NCI-H128 (cell line): ENCODE measurements around the gene FBXO47.
"Not testable (repeated sequence)": the region's sequence is repeated elsewhere in the genome, so short reads cannot be mapped to it uniquely, and the experiment has no call there.

Source experiments
- DNase-seq: peaks from one replicate; lab custom pipeline; 2025; ENCODE audit not compliant: unreplicated experiment; lab: John Stamatoyannopoulos, UW

The FBXO47 gene

DNA sequence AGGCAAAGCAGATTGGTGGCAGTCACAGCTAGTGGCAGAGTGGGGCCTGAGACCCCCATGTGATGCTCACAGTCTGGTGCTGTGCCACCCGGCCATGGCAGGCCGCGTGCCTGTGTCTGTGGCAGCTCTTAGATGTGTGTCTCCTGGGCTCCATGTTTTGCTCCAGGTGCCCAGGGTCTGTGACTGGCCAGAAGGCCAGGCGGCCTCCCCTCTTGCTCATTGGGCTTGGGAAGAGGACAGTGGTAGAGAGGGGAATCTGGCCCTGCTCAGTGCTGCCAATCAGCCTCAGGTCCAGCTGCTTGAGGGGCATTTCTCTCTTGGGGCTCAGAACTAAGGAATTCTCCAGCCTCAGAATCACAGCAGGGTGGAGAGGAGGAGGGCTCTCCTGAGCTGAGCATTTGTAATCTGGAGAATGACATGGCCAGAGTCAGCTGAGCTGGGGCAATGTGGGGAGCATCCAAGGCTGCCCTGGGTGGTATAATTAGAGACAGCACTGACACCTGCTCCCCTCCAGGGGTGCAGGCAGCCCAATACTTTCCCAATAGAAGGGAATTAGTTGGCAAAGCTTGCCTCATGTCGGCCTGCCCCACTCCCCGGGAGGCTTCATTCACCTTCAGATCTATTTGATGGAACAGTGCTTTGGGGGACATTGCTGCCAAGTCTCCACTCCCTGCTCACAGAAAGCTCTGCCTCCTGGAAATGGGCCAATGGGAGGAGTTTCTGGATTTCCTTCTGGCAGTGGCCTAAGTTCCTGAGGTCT is 44.5 kb downstream of the FBXO47 start:
- DNase-seq, result no peak

DNA sequence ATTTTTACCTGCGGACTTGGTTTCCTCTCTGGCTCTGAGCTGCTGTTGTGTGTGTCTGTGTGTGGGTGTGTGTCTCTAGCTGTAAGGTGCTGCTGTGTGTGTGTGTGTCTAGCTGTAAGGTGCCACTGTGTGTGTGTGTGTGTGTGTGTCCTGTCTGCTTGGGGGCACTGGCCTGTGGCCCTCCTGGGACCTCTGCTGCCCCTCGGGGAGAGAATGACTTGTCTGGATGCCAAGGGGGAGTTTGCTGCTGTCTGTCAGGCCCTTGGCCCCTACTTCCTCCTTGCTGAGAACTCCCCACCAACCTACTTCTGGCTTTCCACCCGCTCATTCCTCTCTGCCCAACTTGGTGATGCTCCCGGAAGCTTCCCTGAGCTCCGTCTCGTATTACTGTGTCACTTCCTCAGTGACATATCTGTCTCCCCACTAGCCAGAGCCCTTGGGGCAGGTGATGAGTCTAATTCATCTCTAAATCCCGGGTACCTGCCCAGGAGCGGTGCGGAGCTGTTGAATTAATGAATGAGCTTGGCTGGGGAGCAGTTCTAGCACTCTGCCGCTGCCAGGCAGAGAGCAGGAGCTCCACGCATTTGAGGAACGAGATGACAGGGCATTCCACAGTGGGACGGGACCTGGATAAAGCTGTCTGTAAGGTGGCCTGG is 45.3 kb downstream of the FBXO47 start:
- no peak for DNase-seq

DNA sequence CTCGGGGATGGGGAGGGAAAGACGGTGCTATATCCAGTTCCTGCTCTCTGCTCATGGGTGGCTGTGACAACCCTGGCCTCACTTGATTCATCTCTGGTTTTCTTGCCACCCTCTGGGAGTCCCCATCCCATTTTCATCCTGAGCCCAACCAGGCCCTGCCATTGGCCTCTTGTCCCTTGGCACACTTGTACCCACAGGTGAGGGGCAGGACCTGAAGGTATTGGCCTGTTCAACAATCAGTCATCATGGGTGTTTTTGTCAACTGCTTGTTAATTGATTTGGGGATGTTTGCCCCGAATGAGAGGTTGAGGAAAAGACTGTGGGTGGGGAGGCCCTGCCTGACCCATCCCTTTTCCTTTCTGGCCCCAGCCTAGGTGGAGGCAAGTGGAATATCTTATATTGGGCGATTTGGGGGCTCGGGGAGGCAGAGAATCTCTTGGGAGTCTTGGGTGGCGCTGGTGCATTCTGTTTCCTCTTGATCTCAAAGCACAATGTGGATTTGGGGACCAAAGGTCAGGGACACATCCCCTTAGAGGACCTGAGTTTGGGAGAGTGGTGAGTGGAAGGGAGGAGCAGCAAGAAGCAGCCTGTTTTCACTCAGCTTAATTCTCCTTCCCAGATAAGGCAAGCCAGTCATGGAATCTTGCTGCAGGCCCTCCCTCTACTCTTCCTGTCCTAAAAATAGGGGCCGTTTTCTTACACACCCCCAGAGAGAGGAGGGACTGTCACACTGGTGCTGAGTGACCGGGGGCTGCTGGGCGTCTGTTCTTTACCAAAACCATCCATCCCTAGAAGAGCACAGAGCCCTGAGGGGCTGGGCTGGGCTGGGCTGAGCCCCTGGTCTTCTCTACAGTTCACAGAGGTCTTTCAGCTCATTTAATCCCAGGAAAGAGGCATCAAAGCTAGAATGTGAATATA is 46.6 kb downstream of the FBXO47 start:
- DNase-seq, result no peak

DNA sequence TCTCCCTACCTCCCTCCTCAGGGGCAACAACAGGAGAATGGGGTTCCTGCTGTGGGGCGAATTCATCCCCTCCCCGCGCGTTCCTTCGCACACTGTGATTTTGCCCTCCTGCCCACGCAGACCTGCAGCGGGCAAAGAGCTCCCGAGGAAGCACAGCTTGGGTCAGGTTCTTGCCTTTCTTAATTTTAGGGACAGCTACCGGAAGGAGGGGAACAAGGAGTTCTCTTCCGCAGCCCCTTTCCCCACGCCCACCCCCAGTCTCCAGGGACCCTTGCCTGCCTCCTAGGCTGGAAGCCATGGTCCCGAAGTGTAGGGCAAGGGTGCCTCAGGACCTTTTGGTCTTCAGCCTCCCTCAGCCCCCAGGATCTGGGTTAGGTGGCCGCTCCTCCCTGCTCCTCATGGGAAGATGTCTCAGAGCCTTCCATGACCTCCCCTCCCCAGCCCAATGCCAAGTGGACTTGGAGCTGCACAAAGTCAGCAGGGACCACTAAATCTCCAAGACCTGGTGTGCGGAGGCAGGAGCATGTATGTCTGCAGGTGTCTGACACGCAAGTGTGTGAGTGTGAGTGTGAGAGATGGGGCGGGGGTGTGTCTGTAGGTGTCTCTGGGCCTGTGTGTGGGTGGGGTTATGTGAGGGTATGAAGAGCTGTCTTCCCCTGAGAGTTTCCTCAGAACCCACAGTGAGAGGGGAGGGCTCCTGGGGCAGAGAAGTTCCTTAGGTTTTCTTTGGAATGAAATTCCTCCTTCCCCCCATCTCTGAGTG is 47.7 kb downstream of the FBXO47 start:
- no peak for DNase-seq

DNA sequence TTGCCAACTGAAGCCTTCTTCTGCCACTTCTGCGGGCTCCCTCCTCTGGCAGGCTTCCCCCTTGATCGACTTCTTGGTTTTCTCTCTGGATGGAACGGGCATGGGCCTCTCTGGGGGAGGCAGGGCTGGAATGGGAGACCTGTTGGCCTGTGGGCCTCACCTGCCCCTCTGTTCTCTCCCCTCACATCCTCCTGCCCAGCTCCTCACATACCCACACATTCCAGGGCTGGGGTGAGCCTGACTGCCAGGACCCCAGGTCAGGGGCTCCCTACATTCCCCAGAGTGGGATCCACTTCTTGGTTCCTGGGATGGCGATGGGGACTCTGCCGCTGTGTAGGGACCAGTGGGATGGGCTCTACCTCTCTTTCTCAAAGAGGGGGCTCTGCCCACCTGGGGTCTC is 48.3 kb downstream of the FBXO47 start:
- no peak for DNase-seq

DNA sequence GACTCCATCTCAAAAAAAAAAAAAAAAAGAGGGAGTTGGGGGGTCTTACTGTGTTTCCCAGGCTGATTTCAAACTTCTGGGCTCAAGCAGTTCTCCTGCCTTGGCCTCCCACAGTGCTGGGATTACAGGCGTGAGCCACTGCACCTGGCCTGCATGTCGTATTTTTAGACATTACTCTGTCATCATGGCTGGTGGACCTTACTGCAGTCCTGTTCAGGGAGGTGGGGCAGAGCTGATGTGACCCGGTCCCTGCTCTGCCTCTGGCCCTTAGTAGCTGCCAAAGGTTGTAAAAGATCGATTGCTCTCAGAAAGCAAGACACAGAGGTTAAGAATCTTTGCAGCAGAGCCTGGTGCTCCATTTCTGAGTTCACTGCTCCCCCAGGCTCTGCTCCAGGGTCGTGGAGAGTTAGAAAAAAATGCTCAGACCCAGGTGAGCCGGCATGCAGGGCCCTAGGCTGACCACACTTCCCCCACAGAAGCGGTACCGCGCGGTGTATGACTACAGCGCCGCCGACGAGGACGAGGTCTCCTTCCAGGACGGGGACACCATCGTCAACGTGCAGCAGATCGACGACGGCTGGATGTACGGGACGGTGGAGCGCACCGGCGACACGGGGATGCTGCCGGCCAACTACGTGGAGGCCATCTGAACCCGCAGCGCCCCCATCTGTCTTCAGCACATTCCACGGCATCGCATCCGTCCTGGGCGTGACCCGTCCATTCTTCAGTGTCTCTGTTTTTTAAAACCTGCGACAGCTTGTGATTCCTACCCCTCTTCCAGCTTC is 48.9 kb downstream of the FBXO47 start:
- no peak for DNase-seq

DNA sequence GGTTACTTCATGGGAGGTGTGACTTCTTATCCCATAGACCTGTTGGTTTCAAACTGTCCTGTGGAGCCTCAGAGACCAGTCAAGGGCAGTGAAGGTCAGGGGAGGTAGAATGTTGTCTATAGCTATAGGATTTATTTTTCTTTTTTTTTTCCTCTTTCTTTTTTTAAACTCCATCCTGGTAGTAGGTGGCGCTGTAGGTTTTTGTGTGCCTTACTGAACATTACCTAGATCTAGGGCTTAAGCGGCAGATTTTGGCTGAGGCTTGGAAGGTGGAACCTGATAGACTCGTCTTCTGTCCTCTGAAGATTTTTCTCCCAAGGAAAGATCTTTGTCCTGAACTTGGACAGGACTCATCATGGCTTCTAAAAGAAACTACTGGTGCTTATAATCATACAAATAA is 49.9 kb downstream of the FBXO47 start:
- DNase-seq, result no peak

DNA sequence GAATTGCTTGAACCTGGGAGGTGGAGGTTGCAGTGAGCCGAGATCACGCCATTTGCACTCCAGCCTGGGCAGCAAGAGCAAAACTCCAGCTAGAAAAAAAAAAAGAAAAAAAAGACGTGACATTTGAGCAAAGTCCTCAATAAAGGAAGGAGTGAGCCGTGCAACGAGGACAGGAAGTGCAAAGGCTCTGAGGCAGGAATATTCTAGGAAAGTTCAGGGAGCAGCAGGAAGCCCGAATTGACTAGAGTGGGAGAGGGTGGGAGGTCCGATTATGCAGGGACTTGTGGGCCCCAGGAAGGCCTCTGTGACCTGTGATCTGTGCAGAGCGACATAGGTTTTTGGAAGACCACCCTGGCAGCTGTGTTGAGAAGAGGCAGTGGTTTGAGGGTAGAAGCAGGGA is 50.4 kb downstream of the FBXO47 start:
- no peak for DNase-seq

DNA sequence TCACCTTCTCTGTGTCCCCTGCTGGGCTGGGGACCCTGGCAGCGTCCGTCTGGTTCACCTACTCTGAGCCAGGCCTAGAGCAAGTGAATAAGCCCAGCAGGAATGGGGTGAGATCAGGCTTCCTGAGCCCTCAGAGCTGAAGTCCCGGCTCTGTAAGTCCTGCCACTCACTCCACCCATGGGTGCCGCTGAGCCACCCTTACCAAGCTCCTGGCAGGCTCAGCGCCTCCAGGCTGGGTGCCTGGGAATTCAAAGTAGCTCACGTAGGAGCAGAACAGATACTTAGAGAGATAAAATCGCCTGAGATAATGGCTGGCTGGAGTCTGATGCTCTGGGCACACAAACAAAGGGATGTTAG is 51.6 kb downstream of the FBXO47 start:
- DNase-seq, result no peak

DNA sequence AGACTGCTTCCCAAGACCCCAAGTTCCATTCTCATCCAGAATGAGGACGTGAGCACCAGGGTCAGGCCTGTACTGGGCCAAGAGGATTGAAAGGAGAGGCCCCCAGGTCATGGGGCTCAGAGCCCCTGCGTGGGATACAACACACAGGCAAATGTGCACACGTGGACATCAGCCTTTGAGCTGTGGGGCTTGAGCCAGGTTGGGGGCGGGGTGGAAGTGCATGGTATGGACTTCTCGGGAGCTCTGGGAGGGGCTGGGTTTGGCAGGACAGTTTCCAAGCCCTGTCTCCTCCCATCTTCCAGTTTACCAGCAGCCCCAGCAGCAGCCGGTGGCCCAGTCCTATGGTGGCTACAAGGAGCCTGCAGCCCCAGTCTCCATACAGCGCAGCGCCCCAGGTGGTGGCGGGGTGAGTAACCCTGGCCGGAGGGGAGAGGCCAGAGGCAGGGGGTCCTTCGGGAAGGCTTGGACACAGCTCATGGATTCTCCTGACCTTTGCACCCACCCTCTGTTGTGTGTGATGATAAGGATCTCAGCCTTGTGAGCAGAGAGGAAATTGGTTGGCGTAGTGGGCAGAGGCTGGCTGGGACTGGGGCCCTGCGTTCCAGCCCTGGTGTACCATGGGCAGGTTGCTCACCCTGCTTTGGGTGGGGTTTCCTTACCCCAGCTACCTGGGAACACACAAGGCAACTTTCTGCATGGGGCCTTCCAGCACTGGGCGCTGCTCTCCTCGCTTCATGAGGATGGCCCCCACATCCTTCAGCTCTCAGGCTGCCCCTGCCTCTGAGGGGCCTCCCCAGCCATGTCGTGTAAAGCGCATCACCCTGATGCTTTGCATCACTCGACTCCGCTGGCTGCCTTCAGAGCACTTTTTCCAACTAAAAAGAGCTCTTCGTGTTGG is 52.2 kb downstream of the FBXO47 start:
- no peak for DNase-seq

DNA sequence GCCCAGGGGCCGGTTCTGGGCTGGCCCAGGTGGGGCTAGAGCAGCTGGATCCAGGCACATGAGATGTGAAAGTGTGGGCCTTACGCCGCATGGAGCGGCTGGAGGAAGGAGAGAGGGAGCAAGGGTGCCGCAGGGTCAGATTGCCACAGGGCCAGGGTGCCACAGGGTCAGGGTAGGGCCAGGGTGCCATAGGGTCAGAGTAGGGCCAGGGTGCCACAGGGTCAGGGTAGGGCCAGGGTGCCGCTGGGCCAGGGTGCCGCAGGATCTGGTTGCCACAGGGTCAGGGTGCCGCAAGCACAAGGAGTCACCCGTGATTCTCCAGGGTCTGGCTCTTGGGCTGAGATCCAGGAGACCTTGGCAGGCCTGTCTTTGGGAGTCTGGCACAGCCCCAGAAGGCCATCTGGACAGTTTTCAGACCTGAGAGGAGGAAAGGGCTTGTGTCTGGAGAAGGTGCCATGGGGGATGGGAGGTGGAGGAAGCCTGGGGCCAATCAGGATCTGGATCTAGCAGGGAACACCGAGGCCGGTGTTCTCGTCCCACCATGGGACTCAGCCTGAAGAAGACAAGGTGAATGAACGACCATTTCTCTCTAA is 54.9 kb downstream of the FBXO47 start:
- DNase-seq, result no peak

DNA sequence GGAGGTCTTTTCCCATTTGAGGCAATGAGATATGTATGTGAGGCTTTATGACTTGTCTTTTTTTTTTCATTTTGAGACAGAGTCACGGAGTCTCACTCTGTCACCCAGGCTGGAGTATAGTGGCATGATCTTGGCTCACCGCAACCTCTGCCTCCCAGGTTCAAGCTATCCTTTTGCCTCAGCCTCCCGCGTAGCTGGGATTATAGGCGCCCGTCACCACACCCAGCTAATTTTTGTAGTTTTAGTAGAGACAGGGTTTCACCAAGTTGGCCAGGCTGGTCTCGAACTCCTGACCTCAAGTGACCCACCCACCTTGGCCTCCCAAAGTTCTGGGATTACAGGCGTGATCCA is 55.5 kb downstream of the FBXO47 start:
- DNase-seq, result not testable (repeated sequence)

DNA sequence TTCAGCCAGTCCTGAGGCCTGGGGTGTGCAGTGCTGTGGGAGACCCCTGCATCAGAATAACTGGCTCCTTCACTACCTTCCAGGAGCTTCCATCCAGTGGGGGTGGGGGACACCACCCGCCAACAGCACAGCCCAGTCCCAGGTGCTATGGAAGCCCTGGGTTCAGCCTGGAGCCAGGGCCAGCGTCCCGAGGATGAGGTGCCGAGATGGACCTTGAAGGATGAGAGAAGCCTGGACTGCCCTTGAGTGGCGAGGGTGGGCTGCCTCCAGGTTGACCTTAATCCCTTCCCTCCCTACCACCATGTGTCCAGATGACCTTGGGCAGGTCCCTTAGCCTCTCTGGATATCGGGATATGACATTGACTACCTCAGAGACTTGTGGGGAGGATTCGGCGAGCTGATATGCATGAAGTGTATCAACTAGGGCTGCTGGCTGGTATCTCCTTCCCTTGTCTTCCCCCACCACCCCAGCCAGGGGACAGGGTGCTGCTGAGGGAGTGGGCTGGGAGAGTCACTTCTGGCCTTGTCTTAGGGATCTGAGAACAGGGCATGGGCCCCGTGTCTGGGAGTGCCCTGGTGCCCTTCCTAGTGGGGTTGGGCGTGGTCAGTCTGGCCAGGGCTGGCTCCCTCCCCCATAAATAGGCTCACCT is 56.0 kb downstream of the FBXO47 start:
- DNase-seq, result no peak

DNA sequence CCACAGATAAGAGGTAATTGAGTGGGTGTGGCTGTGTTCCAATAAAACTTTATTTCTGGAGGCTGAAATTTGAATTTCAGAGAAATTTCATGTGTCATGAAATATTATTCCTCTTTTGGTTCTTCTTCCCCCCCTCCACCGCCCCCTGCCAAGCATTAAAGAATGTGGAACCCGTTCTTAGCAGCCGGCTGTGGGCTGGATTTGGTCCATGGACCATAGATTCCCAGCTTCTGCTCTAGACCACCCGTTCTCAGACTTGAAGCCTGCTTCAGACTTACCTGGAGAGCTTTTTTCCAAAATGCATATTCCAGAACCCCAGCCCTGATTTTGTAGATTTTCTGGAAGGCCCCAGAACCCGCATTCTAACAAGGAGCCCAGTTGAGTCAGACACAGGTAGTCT is 56.9 kb downstream of the FBXO47 start:
- no peak for DNase-seq

DNA sequence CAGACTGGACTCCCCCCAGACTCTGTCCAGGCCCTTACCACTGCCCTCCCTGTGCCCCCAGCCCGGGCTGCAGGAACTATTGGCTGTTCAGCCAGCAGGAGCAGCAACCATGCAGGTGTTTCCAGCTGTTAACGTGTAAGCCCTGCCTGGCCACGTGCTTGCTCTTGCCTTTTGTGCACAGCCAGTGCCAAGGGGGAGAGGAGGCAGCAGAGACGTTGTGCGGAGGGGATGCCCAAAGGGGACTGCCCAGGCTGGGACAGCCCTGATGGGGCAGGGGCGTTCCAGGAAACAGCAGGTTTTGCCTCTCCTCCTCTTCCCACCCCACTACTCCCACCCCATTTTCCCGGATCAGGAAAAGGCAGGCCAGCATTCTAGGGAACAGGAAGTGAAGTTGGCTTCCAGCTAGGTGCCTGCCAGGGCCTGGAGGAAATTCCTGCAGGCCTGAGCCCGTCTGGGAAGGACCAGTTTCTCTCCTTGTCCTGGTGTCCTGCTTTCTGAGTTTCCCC is 58.5 kb downstream of the FBXO47 start:
- no peak for DNase-seq

DNA sequence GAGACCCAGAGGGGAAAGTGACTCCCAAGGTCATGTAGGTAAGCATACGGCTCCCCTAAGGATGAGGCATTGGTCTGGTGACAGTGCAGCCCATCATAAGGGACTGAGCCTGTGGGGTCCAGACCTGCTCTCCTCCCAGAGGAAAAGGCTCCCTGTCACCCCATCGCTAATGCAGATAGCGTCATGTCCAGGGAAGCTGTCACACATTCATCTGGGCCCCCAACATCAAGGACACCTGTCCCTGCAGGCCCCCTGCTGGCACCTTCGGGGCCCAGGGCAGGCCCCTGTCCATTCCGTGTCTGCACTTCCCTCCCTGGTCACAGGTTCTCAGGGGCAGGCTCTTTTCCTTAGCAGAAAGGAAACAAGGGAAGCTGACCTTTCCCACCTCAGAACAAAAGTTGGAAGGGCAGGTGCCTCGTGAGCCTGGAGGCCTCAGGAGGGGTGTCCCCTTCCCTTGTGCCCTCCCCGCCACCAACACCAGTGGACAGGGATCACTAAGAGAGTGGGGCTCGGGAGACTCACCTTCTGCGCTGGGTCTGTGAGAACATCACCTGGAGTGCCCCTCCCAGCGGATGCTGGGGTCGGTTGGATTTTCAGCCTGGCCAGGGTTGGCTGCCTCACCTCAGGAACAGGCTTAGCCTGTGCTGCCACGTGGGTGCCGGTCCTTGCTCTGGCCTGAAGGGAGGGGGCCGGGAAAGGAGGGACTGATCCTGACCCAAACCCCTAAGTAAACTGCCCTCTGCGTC is 59.1 kb downstream of the FBXO47 start:
- no peak for DNase-seq

DNA sequence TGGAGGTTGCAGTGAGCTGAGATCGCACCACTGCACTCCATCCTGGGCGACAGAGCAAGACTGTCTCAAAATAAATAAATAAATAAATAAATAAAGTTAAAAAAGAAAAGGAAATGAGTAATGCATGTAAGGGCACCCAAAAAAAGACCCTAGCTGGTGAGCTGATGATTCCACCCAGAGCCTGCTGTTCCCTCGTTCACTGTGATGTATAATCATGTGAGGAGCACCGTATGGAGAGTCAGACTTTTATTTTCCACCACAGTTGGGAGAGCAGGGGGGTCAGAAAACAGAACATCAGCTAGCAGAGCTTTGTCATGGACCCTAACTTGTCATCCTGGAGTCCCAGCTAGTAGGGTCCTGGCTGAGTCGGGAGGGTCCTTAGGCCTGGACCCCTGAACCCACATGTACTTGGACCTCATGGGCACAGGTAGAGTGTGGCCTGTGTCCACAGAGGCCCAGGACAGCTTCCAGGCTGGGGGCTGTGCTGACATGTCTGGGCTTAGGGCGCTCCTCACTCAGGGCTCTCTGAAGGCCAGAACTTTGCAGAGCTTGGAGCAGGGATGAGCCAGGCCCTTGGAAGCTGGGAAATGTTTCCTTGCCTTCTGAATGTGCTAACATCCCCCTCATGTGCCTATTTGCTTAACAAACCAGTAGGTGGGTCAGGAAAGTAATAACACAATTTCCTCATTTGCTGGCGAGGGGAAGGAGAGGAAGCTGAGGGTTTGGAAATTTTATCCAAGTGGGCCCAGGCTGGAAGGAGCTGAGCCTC is 60.6 kb downstream of the FBXO47 start:
- no peak for DNase-seq
